Activated T-helper 1 cell treated with anti-CD3 and anti-CD28 coated beads, Interleukin-12 subunit alpha, Interleukin-12 subunit beta, Interleukin-2, Interleukin-4 antibody, amounts not matched to agents 30 ng/mL and 10 ng/mL and 1 ng/mL, durations not matched to agents 14 hours and 24 hours and 36 hours (primary cell): Measurements from ENCODE around the gene VPS26C. TPM values are rescaled to one million over a fixed set of nuclear protein-coding genes. Genes with fewer than 3 reads are reported as not detected.

Source experiments
- DNase-seq: peaks from one replicate; pipeline ENCODE4 v3.0.0; 2021; ENCODE audit warnings: low spot score
- H3K27ac Mint-ChIP-seq: one replicate; pipeline ENCODE4 v1.8.0; 2021; ENCODE audit warnings: mild to moderate bottlenecking, mixed read lengths
- H3K27me3 Mint-ChIP-seq: one replicate; pipeline ENCODE4 v1.8.0; 2022; ENCODE audit warnings: mild to moderate bottlenecking, moderate library complexity, mixed read lengths; ENCODE audit not compliant: insufficient read depth
- H3K36me3 Mint-ChIP-seq: one replicate; pipeline ENCODE4 v1.8.0; 2021; ENCODE audit warnings: low read depth, mixed read lengths
- H3K4me1 Mint-ChIP-seq: one replicate; pipeline ENCODE4 v1.8.0; 2021; ENCODE audit warnings: low read depth, mixed read lengths
- H3K4me3 Mint-ChIP-seq: one replicate; pipeline ENCODE4 v1.8.0; 2021; ENCODE audit warnings: mild to moderate bottlenecking, moderate library complexity, mixed read lengths
- H3K9me3 Mint-ChIP-seq: one replicate; pipeline ENCODE4 v1.8.0; 2021; ENCODE audit warnings: mixed read lengths
- intact Hi-C: fragments of 100-400 bp; cut with micrococcal nuclease; formaldehyde crosslinking; loops from one replicate; pipeline ENCODE4 v1.15.1; 2024
- total RNA-seq: library from RNA; stranded (reverse); gene quantifications from 2 replicates; pipeline ENCODE4 v1.2.3, GENCODE V29; 2022

Gene VPS26C
- total RNA-seq, 1 donor from 2014 or later: 53.8 TPM

DNA sequence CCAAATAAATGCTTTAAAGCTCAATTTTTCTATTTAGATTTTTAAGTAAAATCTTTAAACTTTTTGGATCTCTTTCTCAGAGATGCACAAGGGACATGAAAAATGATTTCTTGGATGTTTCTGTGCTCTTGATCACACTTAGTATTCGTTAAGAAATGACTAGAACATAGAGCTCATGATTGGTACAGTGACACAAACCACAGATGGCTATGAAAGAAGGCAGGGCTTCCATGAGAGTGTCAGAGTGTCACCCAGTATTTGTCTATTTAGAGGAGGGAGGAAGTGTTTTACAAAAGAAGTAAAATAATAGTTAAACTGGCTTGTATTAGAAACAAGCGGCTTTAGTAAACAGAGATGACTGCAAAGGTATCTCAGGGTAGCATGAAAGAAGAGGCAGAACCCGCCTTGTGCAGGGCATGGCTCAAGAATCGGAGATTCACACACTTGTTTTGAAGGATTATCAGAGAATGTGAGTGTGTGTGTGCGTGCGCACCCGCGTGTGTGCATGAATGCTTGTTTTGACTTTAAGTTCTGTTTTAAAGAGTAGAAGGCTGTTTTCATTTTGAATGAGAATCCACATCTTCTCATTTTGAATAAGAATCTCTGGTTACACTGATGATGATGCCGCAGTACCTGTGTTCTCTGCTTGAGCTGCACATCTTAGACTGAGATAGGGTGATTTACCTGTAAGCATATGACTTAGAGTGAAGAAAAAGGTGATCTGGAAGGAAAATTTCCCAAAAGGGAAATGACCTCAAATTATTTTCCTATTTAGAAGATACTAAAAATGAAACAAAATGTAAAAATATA is 82.1 kb downstream of the VPS26C start:
- Mint-ChIP-seq H3K9me3 (no peaks in the 10 kb centered on the region), H3K27me3 (no peaks in the 10 kb centered on the region), H3K36me3 (peaks cover 29% of the 10 kb centered on the region), H3K4me1 (peaks cover 13% of the 10 kb centered on the region), H3K27ac (no peak overlapping the region), H3K4me3 (no peak overlapping the region)
- intact Hi-C loops: no loop called here
- DNase-seq: no peak

DNA sequence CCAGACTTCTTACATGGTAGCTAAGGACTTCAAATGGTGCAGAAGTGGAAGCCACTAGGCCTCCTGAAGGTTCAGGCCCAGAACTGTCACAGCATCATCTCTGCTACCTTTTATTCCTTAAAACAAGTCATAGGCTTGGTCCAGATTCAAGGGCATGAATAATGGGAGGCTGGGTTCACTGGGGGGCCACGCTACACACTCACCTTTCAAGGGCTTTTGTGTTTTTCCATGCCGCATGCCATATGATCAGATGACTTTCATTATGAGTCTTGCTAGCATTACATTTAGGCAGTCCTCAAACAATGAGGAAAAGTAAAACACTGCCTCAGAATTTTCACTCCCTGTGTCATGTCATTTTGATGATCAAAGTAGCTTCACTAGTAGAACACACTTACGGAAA is 83.4 kb downstream of the VPS26C start:
- Mint-ChIP-seq H3K4me1 (peaks cover 13% of the 10 kb centered on the region), H3K4me3 (no peak overlapping the region), H3K36me3 (peaks cover 28% of the 10 kb centered on the region), H3K27me3 (no peaks in the 10 kb centered on the region), H3K27ac (no peak overlapping the region), H3K9me3 (no peaks in the 10 kb centered on the region)
- intact Hi-C loops: no loop called here
- DNase-seq: no peak

DNA sequence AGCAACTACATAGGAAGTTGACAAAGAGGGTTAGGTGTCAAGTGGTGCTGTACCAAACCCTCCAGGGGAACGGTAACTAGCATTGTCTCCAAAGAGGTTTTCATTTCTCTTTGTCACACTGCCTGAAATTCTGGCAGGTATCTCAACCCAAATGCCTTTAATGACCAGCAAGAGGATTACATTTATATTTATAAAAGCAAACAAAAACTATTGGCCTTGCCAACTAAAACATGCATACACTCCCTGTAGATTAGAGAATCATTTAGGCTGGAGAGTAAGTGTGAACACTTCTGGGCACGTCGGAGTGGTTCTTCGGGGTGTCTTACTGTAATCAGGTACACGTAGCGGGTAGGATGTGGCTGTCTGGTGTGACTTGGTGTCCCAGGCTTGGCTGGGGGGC is 84.9 kb downstream of the VPS26C start:
- peaks cover 32% of the 10 kb centered on the region for H3K36me3 Mint-ChIP-seq
- intact Hi-C loops: no loop called here
- H3K9me3 Mint-ChIP-seq: no peaks in the 10 kb centered on the region
- no peak for DNase-seq
- H3K4me3 Mint-ChIP-seq: no peak overlapping the region
- H3K27ac Mint-ChIP-seq: no peak overlapping the region
- no peaks in the 10 kb centered on the region for H3K27me3 Mint-ChIP-seq
- H3K4me1 Mint-ChIP-seq: peaks cover 13% of the 10 kb centered on the region

DNA sequence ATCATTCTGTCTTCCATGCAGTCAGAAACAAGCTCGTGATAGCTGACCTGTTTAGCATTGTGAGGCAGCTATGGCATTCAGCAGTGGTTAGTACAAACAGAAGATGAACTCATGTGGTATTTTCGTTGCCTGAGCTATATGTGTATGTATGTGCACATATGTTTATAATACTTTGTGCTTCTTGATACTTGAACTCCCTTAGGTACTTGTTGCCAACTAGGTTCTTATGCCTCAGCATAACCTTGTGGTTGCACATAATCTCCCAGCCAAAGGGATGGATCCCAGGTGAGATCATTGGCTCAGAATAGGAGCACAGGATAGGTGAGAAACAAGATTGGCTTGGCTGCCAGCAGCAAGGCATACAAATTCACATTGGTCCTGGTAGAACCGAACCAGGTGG is 86.1 kb downstream of the VPS26C start:
- H3K27ac Mint-ChIP-seq: no peak overlapping the region
- peaks cover 13% of the 10 kb centered on the region for H3K4me1 Mint-ChIP-seq
- DNase-seq: no peak
- no peaks in the 10 kb centered on the region for H3K9me3 Mint-ChIP-seq
- no peaks in the 10 kb centered on the region for H3K27me3 Mint-ChIP-seq
- no peak overlapping the region for H3K4me3 Mint-ChIP-seq
- intact Hi-C loops: no loop called here
- H3K36me3 Mint-ChIP-seq: peaks cover 32% of the 10 kb centered on the region

DNA sequence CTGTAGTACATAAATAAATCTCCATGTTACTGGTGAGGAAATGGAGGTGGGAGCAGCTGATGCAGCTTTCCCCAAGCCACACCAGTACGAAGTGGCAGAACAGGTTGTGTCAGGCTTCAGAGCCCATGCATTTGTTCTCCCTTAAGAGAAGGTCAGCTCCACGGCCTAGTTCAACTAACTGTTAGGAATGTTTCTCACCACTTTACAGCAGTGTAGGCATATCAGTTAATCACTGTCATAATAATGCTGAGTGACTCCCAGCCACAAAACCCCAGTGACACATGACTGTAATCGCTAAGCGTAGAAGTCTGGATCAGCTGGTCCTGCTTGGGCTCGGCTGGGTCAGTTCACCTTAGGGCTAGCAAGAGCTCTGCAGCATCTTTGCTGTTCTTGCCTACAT is 90.4 kb downstream of the VPS26C start:
- no peak for DNase-seq
- H3K36me3 Mint-ChIP-seq: peaks cover 40% of the 10 kb centered on the region
- H3K27ac Mint-ChIP-seq: no peak overlapping the region
- no peaks in the 10 kb centered on the region for H3K27me3 Mint-ChIP-seq
- no peak overlapping the region for H3K4me3 Mint-ChIP-seq
- no peaks in the 10 kb centered on the region for H3K4me1 Mint-ChIP-seq
- intact Hi-C loops: no loop called here
- no peaks in the 10 kb centered on the region for H3K9me3 Mint-ChIP-seq

Other genes starting within 250 kb of the VPS26C start
- 18.2 and 20.1 TPM in 2 replicates for gene PIGP, start 194.3 kb downstream of the VPS26C start, total RNA-seq
- 61.8 and 69.3 TPM in 2 replicates for gene TTC3, start 194.1 kb downstream of the VPS26C start, total RNA-seq
- gene DYRK1A, start 99.4 kb upstream of the VPS26C start, total RNA-seq: 66.5 and 68.1 TPM in 2 replicates